NOMO-1 treated with DMSO at 0.1 percent for 48 hours (cell line): ENCODE results near the gene FHIT.
A peak's percentile ranks its signal among the peaks of the same experiment; 100 is the strongest.

Experiments
- DNase-seq: peaks from one replicate; lab custom pipeline; 2025; ENCODE audit not compliant: unreplicated experiment; lab: John Stamatoyannopoulos, UW

The FHIT gene

DNA sequence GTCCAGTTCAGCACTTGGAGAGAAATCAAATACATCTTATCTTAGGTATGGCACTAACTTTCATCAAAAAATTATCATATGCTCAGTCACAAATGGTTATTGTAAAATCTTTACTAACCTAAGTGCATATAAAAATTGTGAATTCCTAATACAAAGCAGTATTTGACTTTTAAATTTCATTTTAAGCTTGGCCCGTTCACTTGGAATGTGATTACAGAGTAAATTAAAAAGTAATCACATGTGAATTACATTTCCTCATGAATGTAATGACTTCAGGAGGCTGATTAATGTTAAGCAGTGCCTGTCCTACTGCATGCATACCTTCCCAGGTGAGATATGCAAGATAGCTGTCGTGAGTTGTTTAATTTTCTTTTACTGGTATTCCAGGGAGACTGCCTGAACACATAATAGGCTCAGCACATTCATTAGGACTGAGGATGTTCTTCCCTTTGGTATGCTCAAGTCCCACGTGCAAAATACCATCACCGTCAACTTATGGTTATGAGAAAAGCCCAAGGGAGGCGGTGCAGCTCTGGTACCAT, 1053.0 kb downstream of the FHIT start:
- no peak for DNase-seq

DNA sequence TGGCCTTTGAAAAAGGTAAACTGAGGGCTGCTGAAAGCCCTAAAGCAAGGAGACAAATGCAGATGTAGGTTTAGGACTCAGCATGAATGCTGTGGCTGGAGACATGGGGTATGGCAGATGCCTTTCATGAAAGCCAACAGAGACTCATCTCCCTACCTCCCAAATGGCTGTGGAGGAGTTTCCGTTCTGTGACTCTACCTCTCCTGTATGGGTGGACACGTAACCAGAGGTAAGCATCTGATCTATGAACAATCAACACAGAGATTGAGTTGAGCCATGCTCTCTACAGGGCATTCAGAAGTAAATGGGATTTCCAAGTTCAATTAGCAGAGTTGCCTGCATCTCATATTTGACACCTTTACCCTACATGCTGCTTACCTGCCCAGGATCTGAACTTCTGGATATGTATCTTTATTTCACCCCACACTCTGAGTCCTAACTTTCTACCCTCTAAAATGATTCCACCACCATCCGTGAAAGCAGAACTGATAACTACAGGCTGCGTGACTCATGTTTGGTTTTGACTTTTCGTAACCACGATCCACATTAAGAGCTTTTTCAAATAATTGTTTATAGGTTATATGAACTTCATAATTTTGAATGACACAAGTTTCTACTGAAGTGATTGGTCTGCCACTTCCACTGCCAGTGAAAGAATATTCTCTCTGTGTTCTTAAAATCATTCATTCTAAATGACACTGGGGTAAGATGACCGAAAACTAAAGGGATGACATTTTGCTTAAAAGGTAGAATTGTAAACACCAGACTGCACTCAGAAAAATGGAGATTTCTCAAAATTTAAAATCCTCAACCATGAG, 1058.7 kb downstream of the FHIT start:
- peak; percentile 88 for DNase-seq

DNA sequence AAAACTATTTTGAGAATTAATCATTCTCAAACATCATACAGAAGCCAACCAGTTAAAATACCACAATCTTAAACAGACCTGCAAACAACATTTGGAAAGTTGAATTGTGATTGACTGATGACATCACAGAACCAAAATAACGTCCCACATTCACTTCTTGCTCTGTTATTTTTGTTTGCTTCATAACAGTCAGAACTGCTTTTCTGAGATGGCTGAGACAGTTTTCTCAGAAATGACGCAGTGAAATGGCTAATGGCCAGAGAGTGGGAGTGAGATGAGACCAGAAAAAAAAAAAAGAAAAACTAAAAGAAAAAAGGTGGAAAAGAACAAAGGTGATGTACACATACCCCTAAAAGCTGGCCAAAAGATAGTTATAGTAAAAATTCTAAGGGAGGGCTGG, 1061.2 kb downstream of the FHIT start:
- no peak for DNase-seq

DNA sequence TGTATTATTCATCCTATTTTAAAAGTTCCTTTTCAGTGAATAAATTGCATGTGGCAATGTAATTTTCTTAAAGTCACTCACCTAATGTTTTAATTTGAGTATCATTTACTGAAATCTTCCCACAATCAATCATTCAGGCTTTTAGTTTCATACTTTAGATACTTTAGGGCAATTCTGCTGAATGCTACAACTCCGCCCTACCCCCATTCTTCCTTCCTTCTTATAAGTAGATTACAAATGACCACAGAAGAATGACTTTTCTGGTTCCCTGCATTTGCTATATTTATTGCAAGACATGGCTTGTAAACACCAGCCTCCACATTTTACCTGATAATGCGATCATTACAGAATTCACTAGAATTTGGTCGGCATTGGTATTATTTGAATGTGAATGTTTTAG, 1061.9 kb downstream of the FHIT start:
- DNase-seq = peak; percentile 49

DNA sequence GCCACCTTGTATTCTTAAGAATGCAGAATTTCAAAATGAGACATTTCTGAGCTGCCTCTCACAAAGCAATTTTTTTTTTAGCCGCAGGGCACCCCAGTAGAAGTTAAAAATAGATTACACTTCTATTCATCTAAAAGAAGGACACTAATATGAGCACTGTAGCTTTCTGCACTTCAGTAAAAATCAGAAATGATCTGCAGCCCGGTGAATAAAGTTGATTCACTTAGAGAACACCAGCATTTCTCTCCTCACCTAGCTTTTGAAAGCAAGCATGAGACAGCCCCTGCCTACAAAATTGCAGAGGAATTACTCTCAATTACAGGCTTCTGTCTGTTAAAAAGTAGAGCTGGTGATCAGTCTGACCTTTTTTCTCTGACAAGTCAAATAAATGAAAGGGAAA, 1062.4 kb downstream of the FHIT start:
- no peak for DNase-seq

DNA sequence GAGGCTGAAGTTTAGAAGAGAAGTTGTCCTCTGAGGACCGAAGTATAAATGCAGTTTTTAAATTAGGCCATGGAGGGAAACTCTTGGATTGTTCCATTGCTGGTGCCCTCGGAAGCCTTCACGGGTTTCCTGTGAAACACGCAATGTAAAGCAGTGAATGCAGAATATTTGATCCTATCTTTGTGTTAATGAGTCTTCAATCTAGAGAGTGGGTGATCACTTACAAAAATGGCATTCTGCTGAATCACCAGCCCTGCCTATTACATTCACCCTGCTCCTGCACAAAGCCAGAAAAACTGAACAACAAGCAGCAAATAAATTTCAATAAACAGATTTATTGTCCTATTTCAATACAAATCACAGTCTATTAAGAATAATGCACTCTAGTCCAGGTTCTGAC, 1063.9 kb downstream of the FHIT start:
- DNase-seq = no peak

DNA sequence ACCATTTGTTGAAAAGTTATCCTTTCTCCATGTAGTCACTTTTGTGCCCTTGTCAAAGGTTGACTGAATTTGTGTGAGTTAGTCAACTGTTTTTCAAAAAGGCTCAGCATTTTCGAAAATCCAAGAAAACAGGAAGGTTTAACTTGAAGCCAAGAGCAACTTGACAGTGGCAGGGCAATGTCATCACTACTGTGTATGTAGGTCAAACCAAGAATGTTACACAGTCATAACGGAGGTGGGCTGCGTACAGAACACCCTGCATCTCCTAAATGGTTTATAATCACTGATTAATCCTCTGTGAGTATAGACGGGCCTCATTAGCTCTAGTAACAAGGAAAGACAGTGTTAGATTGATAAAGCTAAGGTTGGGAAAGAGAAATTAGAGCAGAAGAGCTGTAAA, 1064.9 kb downstream of the FHIT start:
- no peak for DNase-seq

DNA sequence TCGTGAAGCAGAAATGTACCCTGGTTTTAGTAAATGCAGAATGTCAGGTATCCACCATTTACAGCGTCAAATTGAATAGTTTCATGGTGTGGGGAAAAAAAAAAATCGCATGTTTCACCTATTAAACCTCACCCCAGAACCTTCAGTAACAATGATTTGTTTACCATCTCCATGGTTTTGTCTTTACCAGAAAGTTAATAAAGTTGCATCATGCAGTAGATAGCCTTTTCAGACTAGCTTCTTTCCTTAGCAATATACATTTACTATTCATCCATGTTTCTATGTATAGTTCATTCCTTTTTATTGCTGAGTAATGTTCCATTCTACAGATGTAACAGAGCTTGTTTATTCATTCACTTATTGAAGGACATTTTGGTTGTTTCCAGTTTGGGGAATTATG, 1066.1 kb downstream of the FHIT start:
- no peak for DNase-seq

DNA sequence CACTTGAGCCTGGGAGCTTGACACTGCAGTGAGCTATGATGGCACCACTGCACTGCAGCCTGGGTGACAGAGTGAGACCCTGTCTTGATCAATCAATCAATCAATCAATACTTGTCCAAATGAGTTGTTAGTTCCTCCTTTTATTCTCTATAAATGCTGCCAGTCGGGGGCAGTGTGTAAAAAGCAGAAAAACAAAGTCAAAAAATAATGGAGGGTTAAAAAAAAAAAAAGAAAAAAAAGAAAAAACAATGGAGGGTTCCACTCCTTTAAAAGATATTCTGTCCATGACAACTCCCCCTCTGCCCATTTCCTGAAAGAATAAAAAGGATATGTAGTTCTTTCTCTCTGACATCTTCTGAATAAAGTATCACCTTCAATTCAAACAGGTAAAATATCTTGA, 1068.6 kb downstream of the FHIT start:
- DNase-seq = peak; percentile 10

DNA sequence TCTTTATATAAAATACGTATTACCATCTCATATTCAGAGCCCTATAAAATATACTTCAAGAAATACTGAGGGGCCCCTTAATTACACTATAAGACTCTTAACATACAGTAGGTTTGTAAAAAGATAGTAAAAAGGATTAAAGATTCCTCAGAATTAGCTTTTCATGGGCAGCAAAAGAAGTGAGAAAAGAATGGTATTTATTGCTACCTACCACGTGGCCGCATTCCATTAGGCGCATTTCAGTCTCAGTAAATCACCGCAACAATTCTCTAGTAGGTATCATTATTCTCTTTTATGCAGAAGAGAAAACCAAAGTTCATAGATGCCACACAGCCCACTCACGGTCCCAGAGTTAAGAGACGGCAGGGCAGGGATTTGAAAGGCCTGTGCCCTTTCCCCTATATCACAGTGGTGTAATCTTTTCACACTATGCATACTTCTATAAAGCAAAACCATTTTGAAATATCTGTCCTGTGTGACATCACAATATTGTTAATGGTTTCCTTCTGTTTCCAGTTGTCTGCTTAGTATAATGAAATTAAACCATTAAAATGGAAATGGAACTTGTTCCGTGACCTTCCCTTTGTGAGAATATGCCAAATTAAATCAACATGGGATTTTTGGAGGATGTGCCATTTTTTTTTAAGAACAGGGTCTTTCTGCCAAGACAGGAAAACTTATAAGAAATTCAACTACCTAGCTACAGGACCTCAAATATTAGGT, 1072.2 kb downstream of the FHIT start:
- DNase-seq = no peak

DNA sequence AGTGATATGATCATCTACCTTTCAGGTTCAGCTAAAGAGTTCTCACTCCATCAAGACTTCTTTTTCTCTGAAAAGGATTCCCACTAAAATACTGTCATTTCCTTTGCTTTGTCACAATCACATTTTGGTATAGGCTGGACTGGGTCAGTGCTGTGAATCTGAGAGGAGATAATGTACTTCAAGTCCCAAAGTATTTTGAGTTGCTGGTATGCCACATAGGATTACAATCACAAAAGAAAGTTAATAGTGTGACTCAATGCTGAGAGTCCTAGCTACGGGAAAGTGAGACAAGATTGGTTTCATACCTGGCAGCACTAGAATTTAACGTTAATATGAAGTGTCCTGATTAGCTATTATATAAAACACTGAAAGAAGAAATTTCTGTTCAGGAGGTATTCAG, 1073.5 kb downstream of the FHIT start:
- no peak for DNase-seq

DNA sequence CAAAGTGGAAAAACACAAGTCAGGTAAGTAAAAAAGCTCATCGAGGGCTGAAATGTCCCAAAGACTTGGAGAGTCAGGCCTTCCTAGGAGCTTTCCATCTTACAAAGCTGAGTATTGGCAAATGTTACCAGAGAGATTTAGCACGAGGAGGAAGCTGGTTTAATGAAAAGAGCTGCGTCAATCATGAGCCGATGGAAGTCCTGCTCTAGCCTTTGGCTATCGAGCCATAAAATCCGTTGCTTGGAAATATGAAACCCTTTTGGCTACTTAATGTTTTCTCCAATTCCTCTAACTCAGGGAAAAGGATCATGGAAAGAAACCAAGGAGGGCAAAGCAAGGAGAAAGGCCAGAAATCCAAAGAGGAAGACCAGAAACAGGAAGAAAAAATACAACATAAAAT, 1074.6 kb downstream of the FHIT start:
- no peak for DNase-seq

DNA sequence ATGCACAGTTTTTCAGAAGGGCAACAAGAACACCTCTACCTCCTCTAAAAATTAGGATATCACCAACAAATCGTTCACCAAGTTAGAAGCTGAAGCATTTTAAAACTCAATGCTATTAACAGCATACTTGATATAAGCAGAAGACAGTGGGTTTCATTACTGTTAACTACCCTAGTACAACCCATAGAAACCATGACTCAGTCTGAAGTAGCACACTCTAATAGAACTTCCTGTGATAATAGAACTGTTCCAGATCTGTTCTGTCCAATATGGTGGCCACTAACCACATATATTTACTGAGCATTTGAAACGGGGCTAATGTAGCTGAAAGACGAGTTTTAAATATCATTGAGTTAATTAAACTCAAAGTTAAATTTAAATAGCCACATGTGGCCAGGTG, 1075.6 kb downstream of the FHIT start:
- DNase-seq = no peak

DNA sequence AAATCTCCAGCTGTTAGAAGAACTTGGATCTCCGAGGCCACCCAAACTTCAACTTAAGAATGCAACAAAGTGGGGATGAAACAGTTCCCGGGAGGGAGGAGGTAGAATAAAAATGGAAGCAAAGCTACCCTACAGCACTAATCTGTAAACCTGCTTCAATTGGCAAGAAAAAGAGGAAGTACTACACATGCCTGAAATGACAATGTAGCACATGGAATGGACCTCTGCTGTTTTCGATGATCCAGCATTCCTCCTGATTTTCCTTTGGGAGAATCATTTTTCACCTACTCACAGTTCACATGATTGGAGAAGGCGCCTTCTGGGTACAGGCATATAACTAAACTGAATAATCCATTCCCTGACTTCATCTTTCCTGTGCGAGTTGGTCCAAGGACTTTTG, 1081.5 kb downstream of the FHIT start:
- DNase-seq = peak; percentile 22

DNA sequence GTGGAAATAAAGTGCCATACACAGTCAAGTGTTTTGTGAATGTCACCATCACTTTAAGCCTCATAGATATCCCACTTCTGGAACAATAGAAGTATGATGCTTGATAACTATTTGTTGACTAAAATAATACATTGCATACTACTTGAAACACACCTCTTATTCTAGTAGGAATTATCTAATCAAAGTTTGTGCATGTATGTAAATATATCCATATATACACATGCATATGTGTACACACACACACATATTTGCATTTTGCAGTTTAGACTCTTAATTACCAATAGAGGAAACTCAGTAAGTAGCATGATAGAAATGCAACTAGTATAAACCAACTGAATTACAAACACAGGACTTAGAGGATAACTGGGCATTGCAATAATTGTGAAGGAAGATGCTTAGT, 1084.1 kb downstream of the FHIT start:
- DNase-seq = no peak

DNA sequence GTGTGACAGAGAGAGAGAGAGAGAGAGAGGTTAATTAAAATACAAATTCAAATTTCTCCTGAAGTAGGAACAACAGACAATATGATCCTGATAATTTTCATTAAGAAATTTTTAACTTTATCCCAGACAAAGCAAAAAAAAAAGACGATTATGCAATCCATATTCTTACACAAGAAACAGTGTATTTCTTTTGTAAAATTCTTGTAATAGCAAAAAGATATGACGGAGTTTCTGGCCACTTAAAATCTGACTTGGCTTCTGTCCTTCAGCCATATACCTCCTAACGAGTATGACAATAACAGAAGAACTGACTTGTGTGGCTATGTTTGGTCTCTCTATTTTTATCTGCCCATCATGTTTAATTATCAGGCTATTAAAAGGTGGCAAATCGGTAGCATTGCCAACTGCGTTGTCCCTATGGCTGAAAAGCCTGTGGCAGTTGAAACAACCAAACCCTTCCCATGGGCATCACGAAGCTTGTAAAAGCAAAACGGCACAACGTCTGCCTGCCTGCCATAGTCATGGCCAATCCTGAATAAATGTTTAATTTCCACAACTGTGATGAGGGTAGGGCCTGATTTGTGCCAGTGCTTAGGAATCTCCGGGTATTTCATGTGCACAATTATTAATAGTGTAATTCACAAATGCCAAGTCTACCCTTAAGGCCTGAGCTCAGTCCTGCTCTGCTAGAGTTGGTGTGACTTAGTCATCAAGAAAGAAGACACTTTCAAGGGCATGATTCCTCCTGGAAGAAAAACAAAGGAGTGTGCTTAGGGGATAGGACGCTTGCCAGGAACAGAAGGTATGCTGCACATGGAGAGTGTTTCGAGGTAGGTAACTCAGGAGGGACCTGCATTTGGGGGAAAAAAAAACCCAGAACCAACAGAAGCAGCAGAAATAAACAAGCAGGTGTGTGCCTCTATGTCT, 1090.2 kb downstream of the FHIT start:
- no peak for DNase-seq

DNA sequence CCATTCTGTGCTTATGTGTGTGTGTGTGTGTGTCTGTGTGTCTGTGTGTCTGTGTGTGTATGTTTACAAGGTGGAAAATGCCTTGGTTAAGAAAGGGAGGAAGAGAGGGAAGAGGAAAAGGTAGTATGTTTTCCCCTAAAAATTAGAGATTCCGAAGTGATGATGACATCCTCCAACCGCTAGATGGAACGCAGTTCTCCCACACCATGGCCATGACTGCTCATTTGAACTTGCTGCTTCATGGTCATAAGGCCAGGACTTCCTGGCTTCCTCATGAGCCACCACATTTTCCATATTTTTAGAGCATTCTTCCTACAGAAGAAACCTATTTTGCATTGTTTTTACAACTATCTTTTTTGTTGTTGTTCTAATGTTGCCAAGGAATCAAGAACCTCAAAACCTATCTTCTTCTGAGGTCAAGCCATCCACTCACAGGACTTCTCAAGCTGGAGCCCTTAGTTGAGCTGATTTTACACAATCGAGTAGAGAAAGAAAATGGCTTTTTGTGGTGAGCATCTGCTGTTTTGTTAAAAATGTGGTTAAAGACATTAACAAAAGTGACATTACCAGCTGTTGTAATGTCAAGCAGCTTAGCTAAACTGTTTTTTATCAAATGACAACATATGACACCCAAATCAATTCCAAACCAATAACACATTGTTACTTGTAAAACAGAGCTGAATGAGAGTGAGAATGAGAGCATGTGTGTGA, 1091.0 kb downstream of the FHIT start:
- peak; percentile 16 for DNase-seq

DNA sequence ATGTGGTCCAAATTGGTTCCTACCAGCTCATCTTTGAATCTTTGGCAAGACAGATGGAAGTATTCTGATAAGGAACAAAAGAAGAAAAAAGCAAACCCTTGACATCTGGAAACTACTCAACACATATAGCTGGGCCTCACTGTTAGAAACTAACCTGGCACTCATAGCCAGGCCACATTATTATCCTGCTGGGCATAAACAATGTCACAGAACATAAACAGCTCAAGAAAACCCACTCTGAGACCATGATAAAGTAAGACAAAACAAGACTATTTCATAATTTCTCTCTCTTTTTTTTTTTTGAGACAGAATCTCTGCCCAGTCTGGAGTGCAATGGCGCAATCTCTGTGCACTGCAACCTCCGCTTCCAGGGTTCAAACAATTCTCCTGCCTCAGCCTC, 1093.2 kb downstream of the FHIT start:
- DNase-seq = no peak

DNA sequence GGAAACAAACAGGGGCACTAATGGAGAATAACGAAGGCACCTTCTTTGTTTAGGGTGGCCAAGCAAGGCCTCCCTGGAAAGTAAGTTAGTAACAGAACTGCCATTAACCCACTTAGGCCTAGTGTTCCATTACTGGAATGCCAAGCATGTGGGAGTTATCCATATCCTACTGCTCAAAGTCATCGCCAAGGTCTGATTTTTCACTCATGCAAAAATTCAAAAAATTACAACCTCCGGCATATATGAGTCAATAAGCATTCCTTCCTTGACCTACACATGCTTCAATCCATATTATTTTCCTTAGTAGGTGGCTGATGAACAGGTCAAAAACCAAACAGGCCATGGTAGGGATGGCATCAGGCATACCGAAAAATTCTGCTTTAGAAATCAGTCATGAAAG, 1097.2 kb downstream of the FHIT start:
- no peak for DNase-seq

DNA sequence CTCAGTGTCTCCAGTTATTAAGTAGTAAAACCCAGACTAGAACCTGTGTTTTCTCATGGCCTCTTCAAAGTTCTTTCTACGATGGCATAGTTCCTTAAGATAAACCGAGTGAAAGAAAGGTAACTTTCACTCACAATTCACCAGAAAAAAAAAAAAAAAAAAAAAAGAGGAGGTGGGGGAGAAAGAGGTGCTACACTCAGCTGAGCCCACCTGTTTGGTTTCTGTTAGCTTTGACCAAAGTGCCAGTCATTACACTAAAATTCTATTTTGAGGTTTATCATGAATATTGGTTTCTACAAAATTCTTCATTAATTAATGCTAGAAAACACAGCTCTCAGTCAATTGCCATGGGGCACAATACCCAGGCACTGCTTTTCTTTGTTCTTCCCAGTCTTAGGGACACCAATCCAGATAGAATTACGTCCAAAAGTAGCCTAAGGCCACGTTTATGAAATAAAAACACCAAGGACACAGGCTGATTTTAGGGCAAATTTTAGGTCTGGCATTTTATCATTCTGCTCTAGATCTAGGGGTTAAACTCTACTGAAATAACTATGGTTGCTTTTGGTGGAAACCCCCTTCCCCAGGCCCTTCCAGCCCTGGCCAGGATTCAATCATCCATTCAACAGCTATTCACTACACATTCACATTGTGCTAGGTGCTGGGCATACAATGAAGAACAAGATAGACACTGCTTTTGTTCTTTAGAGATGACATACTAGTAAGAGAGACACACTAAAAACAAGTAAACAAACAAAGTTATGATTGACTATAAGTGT, 1097.8 kb downstream of the FHIT start:
- DNase-seq = no peak
